H1 (cell line): ENCODE results near the gene GRIP1. TPM values are rescaled to one million over a fixed set of nuclear protein-coding genes. Genes with fewer than 3 reads are reported as not detected.

Source experiments
- NRF1 ChIP-seq: IDR thresholded peaks from 2 replicates; pipeline ENCODE4 v1.6.1; 2011; ENCODE audit warnings: mild to moderate bottlenecking, low read depth, low read length, improper control_type of control experiment
- SIRT6 ChIP-seq: IDR thresholded peaks from one replicate; pipeline ENCODE4 v1.7.1; 2012; ENCODE audit warnings: low read length, inconsistent platforms
- SRF ChIP-seq: IDR thresholded peaks from 2 replicates; pipeline ENCODE4 v1.6.1; 2011; ENCODE audit warnings: mild to moderate bottlenecking, low read depth, low read length, moderate library complexity
- polyA plus RNA-seq, 7 experiments: library from polyadenylated mRNA; depleted of rRNA in 3 of 7; stranded (reverse) in 5 of 7; unstranded in 2 of 7; fragments of >200 nt in 5 of 7; fragments of 200-250 nt in 2 of 7; gene quantifications; 1 replicate in 5 of 7; 2 replicates in 1 of 7; 4 replicates in 1 of 7; pipeline versions ENCODE4 v1.2.1 to v1.2.3, GENCODE V29; 2011 to 2013; ENCODE audit warnings: missing spikeins in 2 of 7, mixed read lengths in 2 of 7
- total RNA-seq: library from RNA; stranded (reverse); fragmentation: NEBNext Ultra II Directional; extraction: Animal tissue kit (Norgen Biotek cat#: 25700); gene quantifications from 2 replicates; pipeline ENCODE4 v1.2.1, GENCODE V29; 2021
- TF ChIP-seq, protein P1 (sequence below), 3 experiments: IDR thresholded peaks; 1 replicate in 2 of 3; 2 replicates in 1 of 3; pipeline versions ENCODE4 v1.5.1 to v1.6.1; 2011; ENCODE audit warnings: low read length in 3 of 3, mild to moderate bottlenecking in 3 of 3, inconsistent platforms in 2 of 3, low read depth in 1 of 3, moderate library complexity in 1 of 3; ENCODE audit not compliant: insufficient read depth in 1 of 3; ENCODE audit errors: control extremely low read depth in 1 of 3

GRIP1 gene
- total and polyA plus RNA-seq, 2 of the 8 experiments (the other 6 are each of a cell fraction or from before 2014, with no cell fraction given): 4.5 to 27.3 TPM

DNA sequence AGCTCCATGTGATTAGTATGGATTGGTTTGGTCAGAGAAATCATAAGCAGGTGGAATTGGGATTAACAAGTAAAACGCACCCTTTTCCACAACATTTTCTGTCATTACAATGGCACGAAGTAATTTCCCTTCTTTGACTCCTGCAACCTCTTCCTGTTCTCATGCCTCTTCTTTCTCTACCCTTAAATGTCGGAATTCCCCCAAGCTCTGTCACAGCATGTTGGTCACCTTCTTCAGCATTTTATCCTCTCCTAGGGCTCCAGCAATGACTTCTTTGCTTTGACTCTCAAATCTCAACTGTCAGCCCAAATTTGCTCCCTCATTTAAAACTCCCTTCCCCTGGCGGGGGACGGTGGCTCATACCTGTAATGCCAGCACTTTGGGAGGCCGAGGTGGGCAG lies 5.3 kb upstream of the GRIP1 start (continued):
- TF ChIP-seq, protein P1, sequence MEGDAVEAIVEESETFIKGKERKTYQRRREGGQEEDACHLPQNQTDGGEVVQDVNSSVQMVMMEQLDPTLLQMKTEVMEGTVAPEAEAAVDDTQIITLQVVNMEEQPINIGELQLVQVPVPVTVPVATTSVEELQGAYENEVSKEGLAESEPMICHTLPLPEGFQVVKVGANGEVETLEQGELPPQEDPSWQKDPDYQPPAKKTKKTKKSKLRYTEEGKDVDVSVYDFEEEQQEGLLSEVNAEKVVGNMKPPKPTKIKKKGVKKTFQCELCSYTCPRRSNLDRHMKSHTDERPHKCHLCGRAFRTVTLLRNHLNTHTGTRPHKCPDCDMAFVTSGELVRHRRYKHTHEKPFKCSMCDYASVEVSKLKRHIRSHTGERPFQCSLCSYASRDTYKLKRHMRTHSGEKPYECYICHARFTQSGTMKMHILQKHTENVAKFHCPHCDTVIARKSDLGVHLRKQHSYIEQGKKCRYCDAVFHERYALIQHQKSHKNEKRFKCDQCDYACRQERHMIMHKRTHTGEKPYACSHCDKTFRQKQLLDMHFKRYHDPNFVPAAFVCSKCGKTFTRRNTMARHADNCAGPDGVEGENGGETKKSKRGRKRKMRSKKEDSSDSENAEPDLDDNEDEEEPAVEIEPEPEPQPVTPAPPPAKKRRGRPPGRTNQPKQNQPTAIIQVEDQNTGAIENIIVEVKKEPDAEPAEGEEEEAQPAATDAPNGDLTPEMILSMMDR (IDR thresholded peaks at IDR 0.05; ENCODE audit: control extremely low read depth in 1 of 3, insufficient read depth in 1 of 3, low read depth in 1 of 3, low read length in 3 of 3): no peak
- TF ChIP-seq SIRT6 (no peak), NRF1 (no peak), SRF (no peak)
